Activated T-helper 1 cell treated with anti-CD3 and anti-CD28 coated beads, Interleukin-12 subunit alpha, Interleukin-12 subunit beta, Interleukin-2, Interleukin-4 antibody, amounts not matched to agents 30 ng/mL and 10 ng/mL and 1 ng/mL, durations not matched to agents 14 hours and 24 hours and 36 hours (primary cell): ENCODE measurements around the gene SORBS2. TPM values are rescaled to one million over a fixed set of nuclear protein-coding genes. Genes with fewer than 3 reads are reported as not detected.
"Not testable (repeated sequence)": the region's sequence is repeated elsewhere in the genome, so short reads cannot be mapped to it uniquely, and the experiment has no call there.

ENCODE experiments used
- DNase-seq: peaks from one replicate; pipeline ENCODE4 v3.0.0; 2021; ENCODE audit warnings: low spot score
- H3K27ac Mint-ChIP-seq: one replicate; pipeline ENCODE4 v1.8.0; 2021; ENCODE audit warnings: mild to moderate bottlenecking, mixed read lengths
- H3K27me3 Mint-ChIP-seq: one replicate; pipeline ENCODE4 v1.8.0; 2022; ENCODE audit warnings: mild to moderate bottlenecking, moderate library complexity, mixed read lengths; ENCODE audit not compliant: insufficient read depth
- H3K36me3 Mint-ChIP-seq: one replicate; pipeline ENCODE4 v1.8.0; 2021; ENCODE audit warnings: low read depth, mixed read lengths
- H3K4me1 Mint-ChIP-seq: one replicate; pipeline ENCODE4 v1.8.0; 2021; ENCODE audit warnings: low read depth, mixed read lengths
- H3K4me3 Mint-ChIP-seq: one replicate; pipeline ENCODE4 v1.8.0; 2021; ENCODE audit warnings: mild to moderate bottlenecking, moderate library complexity, mixed read lengths
- H3K9me3 Mint-ChIP-seq: one replicate; pipeline ENCODE4 v1.8.0; 2021; ENCODE audit warnings: mixed read lengths
- intact Hi-C: fragments of 100-400 bp; cut with micrococcal nuclease; formaldehyde crosslinking; loops from one replicate; pipeline ENCODE4 v1.15.1; 2024
- total RNA-seq: library from RNA; stranded (reverse); gene quantifications from 2 replicates; pipeline ENCODE4 v1.2.3, GENCODE V29; 2022

Gene SORBS2
- not detected in 2 replicates for total RNA-seq

DNA sequence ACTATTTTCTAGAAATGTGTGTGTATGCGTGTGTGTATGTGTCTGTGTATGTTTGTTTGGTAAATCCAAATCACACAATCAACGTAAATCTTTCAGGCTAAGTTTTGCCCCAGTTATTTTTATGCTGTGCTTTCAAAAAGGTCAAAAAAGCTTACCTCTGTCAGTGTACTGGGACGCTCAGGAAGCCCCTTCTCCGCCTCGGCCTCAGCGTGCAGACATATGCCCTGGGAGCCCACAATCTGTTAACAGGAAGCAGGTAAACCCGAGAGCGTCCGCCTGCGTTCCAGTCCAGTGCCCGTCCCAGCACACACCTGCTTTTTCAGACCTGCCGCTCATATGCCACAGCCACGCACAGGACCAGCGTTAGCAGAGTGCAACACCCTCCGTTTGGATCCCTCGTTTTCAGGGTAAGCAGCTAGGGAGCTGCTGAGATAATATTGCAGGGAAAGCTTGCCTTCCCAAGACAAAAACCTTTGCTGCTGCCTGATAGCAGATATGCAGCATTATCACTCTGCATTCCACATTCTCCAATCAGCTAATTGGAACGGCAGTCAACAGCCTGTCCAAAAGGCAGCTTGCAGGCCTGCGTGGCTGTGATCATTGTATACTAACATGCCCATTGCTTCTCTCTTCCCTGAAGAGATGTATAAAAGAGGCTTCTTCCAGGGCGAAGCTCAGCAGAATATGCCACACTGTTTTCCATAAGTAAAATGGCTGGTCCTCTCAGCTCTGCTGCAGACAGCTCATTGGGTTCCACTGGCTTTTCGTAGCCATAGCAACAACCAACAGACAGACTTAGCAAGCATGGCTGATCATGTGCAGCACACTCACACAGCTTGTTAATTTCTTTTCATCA is at the start of gene SORBS2:
TSS of gene SORBS2 (minus strand) at position 686 of the 856 bp plus-strand sequence. CDS start 121,623 bp downstream, outside the sequence.
- Mint-ChIP-seq H3K36me3 (no peaks in the 10 kb centered on the region), H3K9me3 (no peaks in the 10 kb centered on the region), H3K27me3 (peaks cover 3% of the 10 kb centered on the region), H3K27ac (no peak within 1 kb of the TSS), H3K4me3 (no peak within 1 kb of the TSS), H3K4me1 (no peaks in the 10 kb centered on the region)
- DNase-seq, result no peak
- intact Hi-C loops, result no loop called here

DNA sequence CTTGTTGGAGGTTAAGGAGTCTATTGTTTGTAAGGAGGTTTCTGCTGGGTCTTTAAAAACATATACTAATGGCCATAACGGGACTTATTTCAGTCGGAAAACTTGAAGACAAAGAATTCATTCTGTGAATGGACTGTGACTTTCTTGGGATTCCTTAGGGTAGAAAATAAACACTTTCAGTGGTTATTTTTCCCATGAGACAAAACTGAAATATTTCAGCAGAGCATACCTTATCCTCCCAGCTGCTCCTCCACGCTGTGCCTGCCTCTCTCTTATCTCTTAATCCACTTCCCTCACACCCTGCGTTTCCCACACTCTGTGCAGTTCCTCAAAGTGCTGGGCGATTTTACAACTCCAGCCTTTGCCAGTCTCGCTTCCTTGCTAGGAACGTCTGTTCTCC is 47.1 kb upstream of the SORBS2 start:
- Mint-ChIP-seq H3K4me3 (no peak overlapping the region), H3K27me3 (no peaks in the 10 kb centered on the region), H3K27ac (no peak overlapping the region), H3K36me3 (no peaks in the 10 kb centered on the region), H3K9me3 (no peaks in the 10 kb centered on the region), H3K4me1 (no peaks in the 10 kb centered on the region)
- intact Hi-C loops, result no loop called here
- no peak for DNase-seq

DNA sequence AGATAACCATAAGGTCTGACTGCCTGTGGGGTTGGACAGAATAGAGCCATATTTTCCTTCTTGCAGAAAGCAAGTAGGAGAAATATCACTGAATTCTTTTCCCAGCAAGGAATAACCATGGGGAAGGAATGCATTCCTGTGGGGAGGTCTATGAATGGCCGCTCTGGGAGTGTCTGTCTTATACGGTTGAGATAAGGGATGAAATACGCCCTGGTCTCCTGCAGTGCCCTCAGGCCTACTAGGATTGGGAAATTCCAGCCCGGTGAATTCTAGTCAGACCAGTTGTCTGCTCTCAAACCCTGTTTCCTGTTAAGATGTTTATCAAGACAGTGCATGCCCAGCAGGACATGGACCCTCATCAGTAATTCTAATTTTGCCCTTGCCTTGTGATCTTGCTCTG is 45.6 kb upstream of the SORBS2 start:
- H3K4me3 Mint-ChIP-seq, intact Hi-C loops, DNase-seq, H3K27me3 Mint-ChIP-seq, H3K27ac Mint-ChIP-seq, H3K4me1 Mint-ChIP-seq, H3K36me3 Mint-ChIP-seq, H3K9me3 Mint-ChIP-seq: not testable (repeated sequence)

DNA sequence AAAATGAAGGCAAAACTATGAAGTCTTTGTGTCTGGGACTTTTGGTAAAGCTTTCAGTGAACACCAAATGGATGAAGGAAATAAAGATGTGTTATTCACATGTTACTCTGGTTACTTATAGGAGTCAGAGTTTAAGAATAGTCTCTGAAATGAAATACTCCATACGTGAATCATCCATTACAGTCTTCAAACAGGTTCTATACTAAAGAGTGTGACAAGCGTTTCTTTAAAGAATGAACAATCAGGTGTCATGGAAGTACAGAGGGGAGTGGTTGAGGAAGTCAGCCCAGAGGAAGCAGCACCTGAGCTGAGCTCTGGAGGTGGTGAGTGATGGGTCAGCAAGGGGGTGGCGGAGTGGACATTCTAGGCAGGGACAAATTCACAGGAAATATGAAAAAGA is 41.8 kb upstream of the SORBS2 start:
- intact Hi-C loops, result no loop called here
- Mint-ChIP-seq H3K27me3 (no peaks in the 10 kb centered on the region), H3K4me3 (no peak overlapping the region), H3K27ac (no peak overlapping the region), H3K9me3 (no peaks in the 10 kb centered on the region), H3K36me3 (no peaks in the 10 kb centered on the region), H3K4me1 (no peaks in the 10 kb centered on the region)
- no peak for DNase-seq

DNA sequence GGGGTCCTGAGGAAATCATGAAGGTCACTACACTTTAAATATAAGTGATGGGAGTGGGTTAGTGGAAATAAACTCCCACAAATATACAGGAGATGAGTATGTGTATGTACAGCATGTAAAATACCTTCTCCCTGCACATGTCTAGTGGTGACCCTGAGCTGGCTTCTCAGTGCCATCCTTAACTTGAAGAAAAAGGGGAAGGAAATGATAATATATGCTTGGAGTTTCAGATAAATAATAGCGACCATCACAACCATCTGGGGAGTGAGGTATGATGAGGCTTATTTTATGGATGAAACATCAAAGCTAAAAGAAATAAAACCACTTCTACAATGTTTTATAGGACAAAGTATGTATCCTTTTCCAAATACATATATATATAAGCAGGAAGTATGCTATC is 41.0 kb upstream of the SORBS2 start:
- Mint-ChIP-seq H3K4me3 (no peak overlapping the region), H3K4me1 (no peaks in the 10 kb centered on the region), H3K27ac (no peak overlapping the region), H3K27me3 (no peaks in the 10 kb centered on the region), H3K9me3 (no peaks in the 10 kb centered on the region), H3K36me3 (no peaks in the 10 kb centered on the region)
- no peak for DNase-seq
- intact Hi-C loops, result no loop called here

GRCh38 chr4:185849664-185850550 is 37.9 kb upstream of the SORBS2 start:
- Mint-ChIP-seq H3K27ac (no peak overlapping the region), H3K4me1 (no peaks in the 10 kb centered on the region), H3K4me3 (no peak overlapping the region), H3K36me3 (no peaks in the 10 kb centered on the region), H3K9me3 (no peaks in the 10 kb centered on the region), H3K27me3 (no peaks in the 10 kb centered on the region)
- intact Hi-C loops, result no loop called here
- DNase-seq, result no peak

GRCh38 chr4:185847352-185848097 is 35.5 kb upstream of the SORBS2 start:
- no peak for DNase-seq
- no peak overlapping the region for H3K27ac Mint-ChIP-seq
- intact Hi-C loops, result no loop called here
- H3K4me1 Mint-ChIP-seq, result no peaks in the 10 kb centered on the region
- H3K27me3 Mint-ChIP-seq, result no peaks in the 10 kb centered on the region
- no peaks in the 10 kb centered on the region for H3K36me3 Mint-ChIP-seq
- H3K4me3 Mint-ChIP-seq, result no peak overlapping the region
- H3K9me3 Mint-ChIP-seq, result no peaks in the 10 kb centered on the region

DNA sequence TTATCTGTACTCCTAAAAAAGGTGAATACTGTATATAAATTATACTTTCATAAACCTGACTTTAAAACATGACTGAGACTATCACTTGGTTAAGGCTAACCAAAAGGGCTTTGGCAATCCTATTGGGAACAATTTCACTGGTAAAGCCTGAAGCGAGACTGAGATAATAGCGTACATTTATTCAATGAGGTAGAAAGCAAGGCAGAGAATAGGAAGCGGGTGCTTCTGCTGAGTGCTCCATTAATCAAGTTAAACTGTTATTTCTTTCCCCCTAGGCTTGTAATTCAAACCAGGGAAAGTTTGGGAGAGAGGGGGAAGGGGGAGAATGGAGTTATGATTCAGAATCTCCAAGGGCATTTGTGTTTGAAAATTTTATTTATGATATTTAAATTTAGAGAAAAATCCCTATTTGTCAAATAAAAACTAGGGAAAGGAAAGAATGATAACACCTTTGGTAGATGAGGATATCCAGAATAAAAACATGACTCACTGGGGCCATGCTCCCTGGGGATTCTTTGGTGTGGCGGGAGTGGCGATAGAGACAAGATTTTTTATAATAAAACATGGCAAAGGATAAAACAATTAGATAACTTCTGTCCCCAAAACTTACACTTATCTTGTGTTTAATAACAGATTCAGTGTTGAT is 34.6 kb upstream of the SORBS2 start:
- no peak overlapping the region for H3K27ac Mint-ChIP-seq
- no peaks in the 10 kb centered on the region for H3K4me1 Mint-ChIP-seq
- intact Hi-C loops, result no loop called here
- no peaks in the 10 kb centered on the region for H3K36me3 Mint-ChIP-seq
- H3K27me3 Mint-ChIP-seq, result no peaks in the 10 kb centered on the region
- DNase-seq, result no peak
- no peaks in the 10 kb centered on the region for H3K9me3 Mint-ChIP-seq
- no peak overlapping the region for H3K4me3 Mint-ChIP-seq

DNA sequence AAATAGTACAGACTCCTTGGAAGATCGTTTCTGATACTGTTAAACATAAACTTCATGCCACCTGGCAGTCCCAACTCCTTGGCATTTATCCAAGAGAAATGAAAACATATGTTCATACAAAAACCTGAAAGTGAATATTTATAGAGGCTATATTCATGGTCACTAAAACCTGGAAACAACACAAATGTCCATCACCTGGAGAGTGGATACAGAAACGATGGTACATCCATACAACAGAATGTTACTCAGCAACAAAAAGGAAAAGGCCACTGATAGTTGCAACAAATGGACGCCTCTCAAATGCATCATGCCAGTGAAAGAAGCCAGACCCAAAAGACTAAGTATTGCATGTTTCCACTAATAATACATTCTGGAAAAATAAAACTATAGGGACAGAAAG is 34.0 kb upstream of the SORBS2 start:
- Mint-ChIP-seq H3K4me1 (no peaks in the 10 kb centered on the region), H3K36me3 (no peaks in the 10 kb centered on the region), H3K27ac (no peak overlapping the region), H3K27me3 (no peaks in the 10 kb centered on the region), H3K9me3 (no peaks in the 10 kb centered on the region), H3K4me3 (no peak overlapping the region)
- intact Hi-C loops, result no loop called here
- DNase-seq, result no peak

DNA sequence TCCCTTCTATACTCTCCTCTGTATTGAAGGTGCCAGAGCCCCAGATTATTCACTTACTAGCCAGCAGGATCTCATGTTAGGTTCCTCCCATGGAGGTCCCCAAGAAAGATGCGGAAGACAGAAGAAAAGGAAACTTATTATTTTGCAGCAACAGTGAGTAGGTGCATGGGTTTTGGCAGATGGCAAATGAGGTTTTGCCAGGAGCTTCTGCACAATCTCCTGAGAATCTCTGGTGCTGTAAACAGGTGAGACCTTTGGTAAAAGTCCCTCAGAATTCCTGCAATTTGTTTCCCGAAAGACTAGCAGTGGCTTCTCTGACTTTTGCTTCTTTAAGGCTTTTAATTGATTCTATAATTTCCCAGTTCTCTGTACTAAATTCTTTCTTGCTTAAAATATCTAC is 29.5 kb upstream of the SORBS2 start:
- Mint-ChIP-seq H3K4me3 (no peak overlapping the region), H3K27ac (no peak overlapping the region), H3K27me3 (no peaks in the 10 kb centered on the region), H3K4me1 (no peaks in the 10 kb centered on the region), H3K9me3 (no peaks in the 10 kb centered on the region), H3K36me3 (no peaks in the 10 kb centered on the region)
- no peak for DNase-seq
- intact Hi-C loops, result no loop called here

DNA sequence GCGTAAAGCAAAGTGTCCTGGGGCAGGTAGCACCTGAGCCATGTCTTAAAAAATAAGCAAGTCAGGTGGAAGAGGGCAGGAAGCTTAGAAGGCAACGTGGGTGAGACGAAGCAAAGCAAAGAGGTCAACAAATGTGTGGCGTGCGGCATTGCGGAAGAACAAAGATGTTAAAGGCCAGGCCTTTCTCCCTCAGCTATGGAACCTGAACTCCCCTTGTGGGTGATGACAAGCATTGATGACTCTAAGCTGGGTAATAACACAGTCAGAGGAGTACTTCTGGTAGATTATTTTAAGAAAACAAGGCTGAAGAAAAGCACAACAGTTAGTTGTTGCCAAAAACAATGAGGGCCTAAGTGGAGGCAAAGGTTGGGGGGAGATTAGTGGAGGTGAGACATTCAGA is 29.0 kb upstream of the SORBS2 start:
- H3K27ac Mint-ChIP-seq, result no peak overlapping the region
- H3K9me3 Mint-ChIP-seq, result no peaks in the 10 kb centered on the region
- no peaks in the 10 kb centered on the region for H3K36me3 Mint-ChIP-seq
- no peak overlapping the region for H3K4me3 Mint-ChIP-seq
- intact Hi-C loops, result no loop called here
- no peaks in the 10 kb centered on the region for H3K27me3 Mint-ChIP-seq
- no peak for DNase-seq
- no peaks in the 10 kb centered on the region for H3K4me1 Mint-ChIP-seq

DNA sequence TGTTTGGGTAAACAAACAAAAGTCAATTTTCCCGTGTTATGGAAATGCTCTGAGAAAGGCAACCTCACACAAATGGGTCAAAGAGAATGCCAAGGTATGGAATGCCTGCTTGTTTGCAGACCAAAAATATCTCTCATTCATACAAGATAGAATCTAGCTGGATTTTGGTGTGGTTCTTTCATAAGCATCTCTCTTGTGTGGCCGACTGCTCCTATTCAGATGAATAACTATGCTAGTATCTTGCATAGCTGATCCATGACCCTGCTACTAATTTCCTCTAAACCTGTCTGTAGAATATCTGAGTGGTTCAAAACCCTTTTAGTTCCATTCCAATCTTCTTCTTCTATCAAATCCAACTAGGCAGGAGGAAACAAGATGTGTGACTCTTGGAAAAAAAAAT is 28.2 kb upstream of the SORBS2 start:
- H3K27me3 Mint-ChIP-seq, result no peaks in the 10 kb centered on the region
- H3K36me3 Mint-ChIP-seq, result no peaks in the 10 kb centered on the region
- H3K4me1 Mint-ChIP-seq, result no peaks in the 10 kb centered on the region
- no peak for DNase-seq
- intact Hi-C loops, result no loop called here
- no peak overlapping the region for H3K4me3 Mint-ChIP-seq
- no peak overlapping the region for H3K27ac Mint-ChIP-seq
- H3K9me3 Mint-ChIP-seq, result no peaks in the 10 kb centered on the region
